Peyer's patch (tissue), 4 donors: ENCODE results near the gene FBXO38. TPM values are rescaled to one million over a fixed set of nuclear protein-coding genes. Genes with fewer than 3 reads are reported as not detected.

Experiments
- DNase-seq, 3 donors: peaks; one replicate each; pipeline ENCODE4 v3.0.0-alpha.2; 2017 to 2019
- H3K27ac ChIP-seq, 4 donors: fragments of 200-600 bp; sonication (generic); one replicate each; pipeline ENCODE4 v1.5.1; 2016 to 2019
- H3K27me3 ChIP-seq, 2 donors: fragments of 200-600 bp; sonication (generic); one replicate each; pipeline ENCODE4 v1.5.1; 2019
- H3K36me3 ChIP-seq, 3 donors: fragments of 200-600 bp; sonication (generic); one replicate each; pipeline ENCODE4 v1.5.1; 2016 to 2019
- H3K4me1 ChIP-seq, 4 donors: fragments of 200-600 bp; sonication (generic); one replicate each; pipeline ENCODE4 v1.5.1; 2016 to 2019
- H3K4me3 ChIP-seq, 4 donors: fragments of 200-600 bp; sonication (generic); 1 replicate in 3 of 4; 2 replicates in 1 of 4; pipeline ENCODE4 v1.5.1; 2016 to 2019; ENCODE audit warnings: mild to moderate bottlenecking in 1 of 4
- H3K9me3 ChIP-seq, 4 donors: fragments of 200-600 bp; sonication (generic); one replicate each; pipeline ENCODE4 v1.5.1; 2016 to 2019; ENCODE audit warnings: mild to moderate bottlenecking in 1 of 4
- POLR2A ChIP-seq, 2 donors: fragments of 450-650 bp; IDR thresholded peaks; one replicate each; pipeline ENCODE4 v1.5.1; 2017; ENCODE audit warnings: antibody characterized with exemption in 2 of 2, mild to moderate bottlenecking in 2 of 2, moderate library complexity in 2 of 2
- total RNA-seq, 4 donors: library from RNA; depleted of rRNA; stranded (reverse); fragments of >200 nt; gene quantifications; one replicate each; pipeline ENCODE4 v1.1.0, GENCODE V29; 2016
- TF ChIP-seq, protein P1 (sequence below), 6 experiments: fragments of 450-650 bp in 4 of 6; fragments of 200-600 bp in 2 of 6; sonication (generic) in 1 of 6; IDR thresholded peaks; one replicate each; pipeline ENCODE4 v1.5.1; 2017 to 2019; ENCODE audit warnings: antibody characterized with exemption in 6 of 6, mild to moderate bottlenecking in 3 of 6, moderate library complexity in 1 of 6

Gene FBXO38
- total RNA-seq, 4 donors from 2014 or later: 52.2 to 91.6 (median 64.5) TPM

DNA sequence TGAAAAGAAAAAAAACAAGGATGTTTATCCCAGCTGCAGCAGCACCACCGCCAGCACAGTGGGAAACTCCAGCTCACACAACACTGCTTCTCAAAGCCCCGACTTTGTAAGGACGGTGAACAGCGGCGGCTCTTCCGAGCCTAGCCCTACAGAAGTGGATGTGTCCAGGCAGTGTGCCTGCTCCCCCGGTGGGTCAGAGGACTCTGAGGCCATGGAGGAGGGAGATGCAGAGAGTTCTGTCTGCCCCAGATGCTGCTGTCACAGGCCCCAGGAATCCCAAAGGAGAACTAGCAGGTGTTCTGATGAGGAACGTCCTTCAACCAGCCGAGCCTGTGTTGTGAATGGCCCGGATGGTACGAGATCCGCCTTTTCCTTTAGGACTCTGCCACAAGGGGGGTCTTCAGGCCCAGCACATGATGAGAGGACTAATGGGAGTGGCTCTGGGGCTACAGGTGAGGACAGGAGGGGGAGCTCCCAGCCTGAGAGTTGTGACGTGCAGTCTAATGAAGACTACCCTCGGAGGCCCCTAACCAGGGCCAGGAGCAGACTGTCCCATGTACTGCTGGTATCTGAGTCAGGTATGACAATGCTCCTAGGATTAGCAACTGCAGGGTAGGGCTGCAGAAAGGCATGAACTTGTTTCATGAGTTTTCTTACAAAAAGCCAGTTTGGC lies 43.7 kb downstream of the FBXO38 start:
- Histone ChIP-seq H3K4me1 (no peaks in the 10 kb centered on the region), H3K27ac (no peak overlapping the region), H3K27me3 (no peaks in the 10 kb centered on the region), H3K36me3 (peaks cover 0 to 58% (median 0%) of the 10 kb centered on the region in 3 donors), H3K4me3 (no peak overlapping the region), H3K9me3 (no peaks in the 10 kb centered on the region)
- DNase-seq: no peak
- TF ChIP-seq, protein P1, sequence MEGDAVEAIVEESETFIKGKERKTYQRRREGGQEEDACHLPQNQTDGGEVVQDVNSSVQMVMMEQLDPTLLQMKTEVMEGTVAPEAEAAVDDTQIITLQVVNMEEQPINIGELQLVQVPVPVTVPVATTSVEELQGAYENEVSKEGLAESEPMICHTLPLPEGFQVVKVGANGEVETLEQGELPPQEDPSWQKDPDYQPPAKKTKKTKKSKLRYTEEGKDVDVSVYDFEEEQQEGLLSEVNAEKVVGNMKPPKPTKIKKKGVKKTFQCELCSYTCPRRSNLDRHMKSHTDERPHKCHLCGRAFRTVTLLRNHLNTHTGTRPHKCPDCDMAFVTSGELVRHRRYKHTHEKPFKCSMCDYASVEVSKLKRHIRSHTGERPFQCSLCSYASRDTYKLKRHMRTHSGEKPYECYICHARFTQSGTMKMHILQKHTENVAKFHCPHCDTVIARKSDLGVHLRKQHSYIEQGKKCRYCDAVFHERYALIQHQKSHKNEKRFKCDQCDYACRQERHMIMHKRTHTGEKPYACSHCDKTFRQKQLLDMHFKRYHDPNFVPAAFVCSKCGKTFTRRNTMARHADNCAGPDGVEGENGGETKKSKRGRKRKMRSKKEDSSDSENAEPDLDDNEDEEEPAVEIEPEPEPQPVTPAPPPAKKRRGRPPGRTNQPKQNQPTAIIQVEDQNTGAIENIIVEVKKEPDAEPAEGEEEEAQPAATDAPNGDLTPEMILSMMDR (IDR thresholded peaks at IDR 0.05): no peak
- no peak for TF ChIP-seq POLR2A (IDR thresholded peaks at IDR 0.05)

DNA sequence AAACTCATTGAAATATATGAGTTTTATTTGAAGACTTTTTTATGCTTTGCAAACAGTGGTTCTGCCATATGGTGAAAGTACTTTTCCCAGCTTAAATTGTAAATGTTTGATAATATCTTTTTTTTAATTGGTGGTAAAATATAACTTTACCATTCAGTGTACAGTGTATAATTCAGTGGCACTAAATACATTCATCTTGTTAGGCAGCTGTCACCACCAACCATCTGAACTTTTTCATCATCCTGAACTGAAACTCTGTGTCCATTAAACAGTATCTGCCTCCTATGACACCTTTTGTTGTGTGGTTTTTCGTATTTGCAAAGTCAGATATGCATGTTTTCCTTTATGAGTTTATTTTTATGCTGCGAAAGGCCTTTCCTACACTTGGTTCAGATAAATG lies 45.1 kb downstream of the FBXO38 start:
- Histone ChIP-seq H3K4me3 (no peak overlapping the region), H3K27me3 (no peaks in the 10 kb centered on the region), H3K36me3 (peaks cover 0 to 61% (median 0%) of the 10 kb centered on the region in 3 donors)

DNA sequence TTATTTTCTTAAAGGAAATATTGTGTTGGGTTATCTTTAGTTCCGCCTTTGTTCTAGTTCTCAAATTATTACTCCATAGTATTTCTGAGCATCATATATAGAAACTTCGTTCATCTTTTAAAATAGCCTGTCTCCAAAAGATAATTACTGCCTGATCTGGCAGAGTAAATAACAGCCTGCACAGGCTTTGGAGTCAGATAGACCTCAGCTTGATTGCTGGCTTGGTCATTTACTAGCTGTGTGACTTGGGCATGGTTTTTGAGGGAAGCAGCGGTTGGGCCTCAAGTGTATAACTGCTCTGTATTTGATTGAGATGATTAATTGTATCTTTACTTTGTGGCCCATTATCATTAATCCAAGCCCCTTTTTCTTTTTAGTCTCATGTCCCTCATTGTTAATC lies 50.1 kb downstream of the FBXO38 start:
- H3K4me1 ChIP-seq: no peaks in the 10 kb centered on the region
- DNase-seq: no peak
- no peaks in the 10 kb centered on the region for H3K9me3 ChIP-seq
- peaks cover 0 to 68% (median 0%) of the 10 kb centered on the region in 3 donors for H3K36me3 ChIP-seq
- H3K27me3 ChIP-seq: no peaks in the 10 kb centered on the region
- no peak overlapping the region for H3K27ac ChIP-seq
- TF ChIP-seq POLR2A (IDR thresholded peaks at IDR 0.05): no peak
- TF ChIP-seq, protein P1 (IDR thresholded peaks at IDR 0.05): no peak
- H3K4me3 ChIP-seq: no peak overlapping the region

More for the DNA sequence above, 45.1 kb downstream of the FBXO38 start:
- TF ChIP-seq, protein P1 (IDR thresholded peaks at IDR 0.05): no peak
- no peak for TF ChIP-seq POLR2A (IDR thresholded peaks at IDR 0.05)
- Histone ChIP-seq H3K4me1 (no peaks in the 10 kb centered on the region), H3K9me3 (no peaks in the 10 kb centered on the region), H3K27ac (no peak overlapping the region)
- no peak for DNase-seq

DNA sequence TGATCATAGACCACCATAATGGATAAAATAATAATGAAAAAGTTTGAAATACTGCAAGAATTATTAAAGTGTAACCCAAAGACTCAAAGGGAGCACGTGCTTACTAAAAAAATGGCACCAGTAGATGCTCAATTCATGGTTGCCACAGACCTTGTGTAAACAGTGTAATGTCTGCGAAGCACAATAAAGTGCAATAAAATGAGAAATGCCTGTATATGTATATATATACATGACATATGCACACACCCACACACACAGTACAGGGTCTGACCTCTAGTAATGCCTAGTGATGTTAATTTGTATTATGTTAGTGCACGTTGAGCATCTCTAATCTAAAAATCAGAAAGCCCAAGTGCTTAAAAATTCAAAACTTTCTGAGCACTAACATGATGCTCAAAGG lies 52.3 kb downstream of the FBXO38 start:
- H3K27ac ChIP-seq: no peak overlapping the region
- H3K9me3 ChIP-seq: no peaks in the 10 kb centered on the region
- no peaks in the 10 kb centered on the region for H3K27me3 ChIP-seq
- H3K4me3 ChIP-seq: no peak overlapping the region
- H3K4me1 ChIP-seq: no peaks in the 10 kb centered on the region
- DNase-seq: no peak
- TF ChIP-seq, protein P1 (IDR thresholded peaks at IDR 0.05): no peak
- no peak for TF ChIP-seq POLR2A (IDR thresholded peaks at IDR 0.05)
- H3K36me3 ChIP-seq: peaks cover 0 to 90% (median 0%) of the 10 kb centered on the region in 3 donors

DNA sequence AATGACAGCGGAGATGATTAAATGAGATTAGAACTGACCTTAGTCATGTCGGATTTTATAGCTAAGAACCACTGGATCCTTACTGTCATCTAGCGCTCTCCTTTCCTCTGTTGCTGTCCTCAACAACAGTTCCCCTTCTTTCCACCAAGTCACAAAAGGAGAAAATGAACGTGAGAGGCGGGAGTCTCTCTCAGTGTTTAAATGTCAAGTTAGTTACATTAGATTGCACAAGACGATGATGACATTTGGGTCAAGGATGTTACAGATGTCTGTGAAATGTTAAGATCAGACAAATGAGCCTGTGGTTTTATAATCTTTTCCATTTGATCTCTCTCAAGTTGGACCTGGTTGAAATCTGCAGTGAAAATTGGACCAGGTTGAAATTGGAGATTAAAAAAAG lies 53.5 kb downstream of the FBXO38 start:
- peaks cover 0 to 94% (median 0%) of the 10 kb centered on the region in 3 donors for H3K36me3 ChIP-seq
- H3K27ac ChIP-seq: no peak overlapping the region
- TF ChIP-seq, protein P1 (IDR thresholded peaks at IDR 0.05): no peak
- TF ChIP-seq POLR2A (IDR thresholded peaks at IDR 0.05): no peak
- no peaks in the 10 kb centered on the region for H3K4me1 ChIP-seq
- H3K9me3 ChIP-seq: no peaks in the 10 kb centered on the region
- H3K27me3 ChIP-seq: no peaks in the 10 kb centered on the region
- no peak for DNase-seq
- H3K4me3 ChIP-seq: no peak overlapping the region
